Lower leg skin (tissue), 4 donors: ENCODE results near the gene PDZD8. TPM values are rescaled to one million over a fixed set of nuclear protein-coding genes. Genes with fewer than 3 reads are reported as not detected.

Source experiments
- DNase-seq, 2 donors: peaks; one replicate each; pipeline ENCODE4 v3.0.0-alpha.2; 2019; ENCODE audit warnings: low spot score in 2 of 2
- H3K4me3 ChIP-seq: fragments of 200-600 bp; sonication (generic); 2 replicates; pipeline ENCODE4 v1.5.1; 2017; ENCODE audit warnings: mild to moderate bottlenecking, low read depth; ENCODE audit not compliant: poor library complexity, severe bottlenecking
- POLR2A ChIP-seq, 2 donors: fragments of 450-650 bp; IDR thresholded peaks; one replicate each; pipeline ENCODE4 v1.6.1; 2016 to 2017; ENCODE audit warnings: antibody characterized with exemption in 2 of 2, mild to moderate bottlenecking in 1 of 2, moderate library complexity in 1 of 2
- WGBS, 2 donors: methylation state at CpG; one replicate each; pipeline ENCODE4 v1.1.5; 2018; 5-methylcytosine and 5-hydroxymethylcytosine counted together
- intact Hi-C: fragments of 100-400 bp; cut with DNase I; formaldehyde crosslinking; loops from one replicate; pipeline ENCODE4 v1.15.0; 2023; ENCODE audit warnings: low total_unique reads
- total RNA-seq, 4 donors: library from RNA; depleted of rRNA; stranded (reverse); fragments of >200 nt; gene quantifications; one replicate each; pipeline ENCODE4 v1.1.0, GENCODE V29; 2016
- TF ChIP-seq, protein P1 (sequence below), 3 donors: fragments of 450-650 bp; IDR thresholded peaks; one replicate each; pipeline ENCODE4 v1.5.1; 2016; ENCODE audit warnings: antibody characterized with exemption in 3 of 3, mild to moderate bottlenecking in 3 of 3, moderate library complexity in 2 of 3

The PDZD8 gene
- total RNA-seq, 4 donors from 2014 or later = 20.6 to 29.4 (median 27.8) TPM

- no peak for TF ChIP-seq POLR2A (IDR thresholded peaks at IDR 0.05)
- TF ChIP-seq, protein P1, sequence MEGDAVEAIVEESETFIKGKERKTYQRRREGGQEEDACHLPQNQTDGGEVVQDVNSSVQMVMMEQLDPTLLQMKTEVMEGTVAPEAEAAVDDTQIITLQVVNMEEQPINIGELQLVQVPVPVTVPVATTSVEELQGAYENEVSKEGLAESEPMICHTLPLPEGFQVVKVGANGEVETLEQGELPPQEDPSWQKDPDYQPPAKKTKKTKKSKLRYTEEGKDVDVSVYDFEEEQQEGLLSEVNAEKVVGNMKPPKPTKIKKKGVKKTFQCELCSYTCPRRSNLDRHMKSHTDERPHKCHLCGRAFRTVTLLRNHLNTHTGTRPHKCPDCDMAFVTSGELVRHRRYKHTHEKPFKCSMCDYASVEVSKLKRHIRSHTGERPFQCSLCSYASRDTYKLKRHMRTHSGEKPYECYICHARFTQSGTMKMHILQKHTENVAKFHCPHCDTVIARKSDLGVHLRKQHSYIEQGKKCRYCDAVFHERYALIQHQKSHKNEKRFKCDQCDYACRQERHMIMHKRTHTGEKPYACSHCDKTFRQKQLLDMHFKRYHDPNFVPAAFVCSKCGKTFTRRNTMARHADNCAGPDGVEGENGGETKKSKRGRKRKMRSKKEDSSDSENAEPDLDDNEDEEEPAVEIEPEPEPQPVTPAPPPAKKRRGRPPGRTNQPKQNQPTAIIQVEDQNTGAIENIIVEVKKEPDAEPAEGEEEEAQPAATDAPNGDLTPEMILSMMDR (IDR thresholded peaks at IDR 0.05) = no peak
- intact Hi-C loops = no loop called here
- no peak overlapping the region for H3K4me3 ChIP-seq
- WGBS, 2 donors = 31 to 100% methylated on average over 1 of the region's 1 CpG
- no peak for DNase-seq
These were observed 7.6 kb upstream of the PDZD8 start for GRCh38 chr10:117382861-117383260.

DNA sequence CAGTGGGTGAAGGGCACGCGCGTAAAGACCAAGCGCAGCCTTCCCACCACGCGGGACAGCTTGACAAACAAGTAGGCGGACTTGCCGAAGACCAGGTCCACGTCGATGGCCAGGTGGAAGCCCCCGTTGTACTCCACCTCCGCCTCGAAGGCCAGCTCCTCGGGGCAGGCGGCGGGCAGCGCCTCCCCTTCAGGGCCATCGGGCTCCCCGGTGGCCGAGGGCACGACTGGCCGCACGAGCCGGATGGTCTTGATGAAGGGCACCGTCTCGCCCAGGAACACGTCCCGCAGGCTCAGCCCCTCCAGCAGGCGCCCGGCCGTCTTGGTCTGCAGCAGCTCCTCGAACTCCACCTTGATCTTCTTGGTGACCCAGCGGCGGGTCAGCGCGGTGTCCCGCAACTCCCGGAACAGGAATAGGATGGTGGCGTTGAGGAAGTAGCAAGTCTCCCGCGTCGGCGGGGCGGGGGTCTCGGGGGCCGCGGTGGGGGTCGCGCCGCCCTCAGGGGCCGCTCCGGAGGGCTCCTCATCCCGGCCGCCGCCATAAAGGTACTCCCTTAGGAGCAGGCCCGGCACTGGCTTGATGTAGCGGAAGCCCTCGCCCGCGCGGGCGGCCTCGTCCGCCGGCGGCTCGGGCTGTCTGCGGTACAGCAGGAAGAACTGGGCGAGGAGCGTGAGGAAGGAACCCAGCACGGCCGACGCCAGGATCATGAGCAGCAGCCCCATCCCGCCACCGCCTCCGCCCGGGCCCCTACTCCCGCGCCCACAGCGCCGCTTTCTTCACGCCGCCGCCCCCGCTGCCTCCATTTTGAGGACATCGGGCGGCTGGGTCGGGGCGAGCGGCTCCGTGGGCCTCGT is 507 bp downstream of the PDZD8 start:
- peak overlapping the region; percentile 54 for H3K4me3 ChIP-seq
- 0 to 1% methylated on average over 23 to 64 of the region's 92 CpGs for WGBS, 2 donors
- peak in 1 of 2 donors; percentile 88 for DNase-seq
- no peak for TF ChIP-seq POLR2A (IDR thresholded peaks at IDR 0.05)
- TF ChIP-seq, protein P1 (IDR thresholded peaks at IDR 0.05) = no peak
- intact Hi-C loops = no loop called here

GRCh38 chr10:117373823-117374505 is 1.3 kb downstream of the PDZD8 start:
- intact Hi-C loops = no loop called here
- WGBS, 2 donors = 1% methylated on average over 9 to 30 of the region's 31 CpGs
- DNase-seq = peak; percentile 27 to 93
- peak overlapping the region; percentile 54 for H3K4me3 ChIP-seq
- TF ChIP-seq POLR2A (IDR thresholded peaks at IDR 0.05) = no peak

GRCh38 chr10:117370205-117370604 is 5.0 kb downstream of the PDZD8 start:
- DNase-seq = no peak
- 53 to 55% methylated on average over 5 of the region's 5 CpGs for WGBS, 2 donors

DNA sequence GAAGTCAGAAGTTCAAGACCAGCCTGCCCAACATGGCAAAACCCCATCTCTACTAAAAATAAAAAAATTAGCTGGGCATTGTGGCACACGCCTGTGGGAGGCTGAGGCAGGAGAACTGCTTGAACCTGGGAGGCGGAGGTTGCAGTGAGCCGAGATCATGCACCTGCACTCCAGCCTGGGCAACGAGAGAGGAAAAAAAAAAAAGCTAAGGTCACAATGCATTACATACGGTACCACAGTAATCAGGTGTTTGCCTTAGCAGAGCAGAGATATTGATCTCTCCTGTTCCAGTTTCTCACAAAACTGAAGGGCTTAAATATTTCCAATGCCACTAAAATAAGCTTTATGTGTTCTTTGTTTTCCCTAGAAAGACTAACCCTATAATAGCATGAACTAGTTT is 7.5 kb downstream of the PDZD8 start:
- TF ChIP-seq, protein P1 (IDR thresholded peaks at IDR 0.05) = no peak
- TF ChIP-seq POLR2A (IDR thresholded peaks at IDR 0.05) = no peak
- WGBS, 2 donors = 85 to 90% methylated on average over 5 of the region's 5 CpGs
- DNase-seq = no peak
- intact Hi-C loops = no loop called here
- H3K4me3 ChIP-seq = no peak overlapping the region

More at GRCh38 chr10:117370205-117370604, 5.0 kb downstream of the PDZD8 start:
- H3K4me3 ChIP-seq = no peak overlapping the region
- intact Hi-C loops = no loop called here
- TF ChIP-seq, protein P1 (IDR thresholded peaks at IDR 0.05) = no peak

GRCh38 chr10:117366741-117367140 is 8.5 kb downstream of the PDZD8 start:
- TF ChIP-seq, protein P1 (IDR thresholded peaks at IDR 0.05) = no peak
- no peak for TF ChIP-seq POLR2A (IDR thresholded peaks at IDR 0.05)
- DNase-seq = no peak
- no peak overlapping the region for H3K4me3 ChIP-seq
- WGBS, 2 donors = 69% methylated on average over 4 of the region's 4 CpGs
- intact Hi-C loops = no loop called here
